DMS53 treated with DMSO at 0.1 percent for 48 hours (cell line): ENCODE measurements around the gene POC5.

ENCODE experiments used
- DNase-seq: peaks from one replicate; lab custom pipeline; 2025; ENCODE audit not compliant: unreplicated experiment; lab: John Stamatoyannopoulos, UW

The POC5 gene

DNA sequence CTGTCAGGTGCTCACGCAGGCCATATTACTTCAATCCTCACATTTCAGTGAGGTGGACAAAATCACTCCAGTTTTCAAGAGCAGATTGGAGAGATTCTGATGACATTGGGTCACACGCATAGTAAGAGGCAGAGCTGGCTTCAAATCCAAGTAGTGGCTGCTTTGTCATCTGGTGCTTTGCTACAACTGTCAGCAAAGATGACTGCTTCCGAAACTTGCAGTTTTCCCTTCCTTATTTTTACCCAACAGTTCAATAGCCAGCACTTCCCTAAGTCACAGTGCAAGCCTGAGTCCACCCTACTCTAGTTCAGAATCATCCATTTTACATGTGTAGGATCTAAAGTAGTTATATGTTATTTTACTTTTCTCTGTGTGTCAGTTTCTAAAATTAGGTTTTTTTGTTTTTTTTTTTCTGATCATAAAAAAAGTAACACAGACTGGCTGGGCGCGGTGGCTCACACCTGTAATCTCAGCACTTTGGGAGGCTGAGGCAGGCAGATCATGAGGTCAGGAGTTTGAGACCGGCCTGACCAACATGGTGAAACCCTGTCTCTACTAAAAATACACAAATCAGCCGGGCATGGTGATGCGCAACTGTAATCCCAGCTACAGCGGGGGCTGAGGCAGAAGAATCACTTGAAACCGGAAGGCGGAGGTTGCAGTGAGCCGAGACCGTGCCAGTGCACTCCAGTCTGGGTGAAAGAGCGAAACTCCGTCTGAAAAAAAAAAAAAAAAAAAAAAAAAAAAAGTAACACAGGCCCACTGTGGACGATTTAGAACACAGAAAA, 56.4 kb downstream of the POC5 start:
- DNase-seq = no peak

DNA sequence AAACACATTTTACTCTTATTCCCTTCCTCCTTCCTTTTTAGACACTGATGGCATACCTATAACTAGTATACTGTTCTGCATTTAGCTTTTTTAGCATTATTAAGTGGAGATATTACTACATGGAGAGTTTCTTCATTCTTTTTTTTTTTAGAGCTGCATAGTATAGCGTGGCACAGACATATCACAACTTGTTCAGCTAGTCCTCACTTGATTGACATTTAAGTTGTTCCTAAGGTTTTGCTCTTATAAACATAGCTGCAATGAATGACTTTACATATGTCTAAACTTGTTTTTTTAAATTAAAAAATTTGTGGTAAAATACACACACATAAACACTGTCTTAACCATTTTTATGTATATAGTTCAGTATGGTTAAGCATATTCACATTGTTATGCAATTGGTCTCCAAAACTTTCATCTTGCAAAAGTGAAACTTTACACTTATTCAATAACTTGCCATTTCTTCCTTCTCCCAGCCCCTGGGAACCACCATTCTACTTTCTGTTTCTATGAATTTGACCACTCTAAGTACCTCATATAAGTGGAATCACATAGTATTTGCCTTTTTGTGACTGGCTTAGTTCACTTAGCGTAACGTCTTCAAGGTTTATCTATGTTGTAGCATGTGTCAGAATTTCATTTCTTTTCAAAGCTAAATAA, 57.3 kb downstream of the POC5 start:
- no peak for DNase-seq

- DNase-seq = no peak
Observed at GRCh38 chr5:75656311-75657003, 60.8 kb downstream of the POC5 start.

GRCh38 chr5:75654693-75655295, 62.4 kb downstream of the POC5 start:
- DNase-seq = no peak

DNA sequence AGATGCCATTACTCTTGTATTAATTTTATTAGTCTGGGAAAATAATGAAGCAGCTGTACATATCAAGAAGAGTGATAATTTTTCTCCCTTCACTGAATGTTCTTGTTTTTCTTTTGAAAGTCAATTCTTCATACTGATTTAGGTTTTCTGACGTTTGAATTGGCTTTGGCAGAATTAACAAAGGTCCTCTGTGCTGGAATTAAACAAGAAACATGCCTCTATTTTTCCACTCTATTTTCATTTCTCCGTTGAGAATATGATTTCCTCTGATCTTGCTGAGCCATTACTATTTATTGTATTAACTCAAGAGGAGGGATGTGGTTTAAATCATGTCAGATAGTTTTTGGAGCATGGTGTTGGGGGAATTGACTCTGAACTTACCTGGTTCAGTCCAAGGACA, 63.7 kb downstream of the POC5 start:
- no peak for DNase-seq

- DNase-seq = no peak
Observed at GRCh38 chr5:75651575-75652238, 65.5 kb downstream of the POC5 start.

- no peak for DNase-seq
Observed at GRCh38 chr5:75648712-75649111, 68.5 kb downstream of the POC5 start.

GRCh38 chr5:75640826-75641225, 76.4 kb downstream of the POC5 start:
- DNase-seq = no peak

GRCh38 chr5:75640395-75640794, 76.8 kb downstream of the POC5 start:
- DNase-seq = no peak

DNA sequence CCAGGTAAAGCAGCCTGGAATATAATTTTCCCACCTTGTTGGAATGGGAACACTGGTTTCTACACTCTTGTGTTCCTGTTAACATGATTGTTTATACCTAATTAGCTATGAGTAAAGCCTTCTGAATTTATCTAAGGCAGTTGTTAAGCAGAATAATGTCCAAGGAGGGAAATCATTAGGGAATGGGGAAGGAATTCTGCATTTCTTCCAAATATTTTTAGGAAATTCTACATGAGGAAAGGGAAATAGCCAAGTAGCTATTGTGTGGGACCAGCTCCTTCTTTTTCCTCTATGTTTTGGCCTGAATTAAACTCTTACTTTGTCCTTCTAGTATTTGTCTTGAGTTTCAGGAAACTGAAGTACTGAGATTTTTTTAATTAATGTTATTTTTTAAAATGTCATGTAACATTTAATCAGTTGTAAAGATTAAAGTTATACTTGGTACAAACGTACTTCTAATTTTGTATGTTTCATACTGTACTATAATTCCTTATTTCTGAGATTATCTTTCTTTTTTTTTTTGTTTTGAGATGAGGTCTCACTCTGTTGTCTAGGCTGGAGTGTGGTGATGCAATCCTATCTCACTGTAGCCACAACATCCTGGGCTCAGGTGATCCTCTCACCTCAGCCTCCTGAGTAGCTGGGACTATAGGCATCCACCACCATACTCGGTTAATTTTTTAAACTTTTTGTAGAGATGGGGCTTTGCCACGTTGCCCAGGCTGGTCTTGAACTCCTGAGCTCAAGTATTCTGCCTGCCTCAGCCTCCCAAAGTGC, 77.5 kb downstream of the POC5 start:
- no peak for DNase-seq

DNA sequence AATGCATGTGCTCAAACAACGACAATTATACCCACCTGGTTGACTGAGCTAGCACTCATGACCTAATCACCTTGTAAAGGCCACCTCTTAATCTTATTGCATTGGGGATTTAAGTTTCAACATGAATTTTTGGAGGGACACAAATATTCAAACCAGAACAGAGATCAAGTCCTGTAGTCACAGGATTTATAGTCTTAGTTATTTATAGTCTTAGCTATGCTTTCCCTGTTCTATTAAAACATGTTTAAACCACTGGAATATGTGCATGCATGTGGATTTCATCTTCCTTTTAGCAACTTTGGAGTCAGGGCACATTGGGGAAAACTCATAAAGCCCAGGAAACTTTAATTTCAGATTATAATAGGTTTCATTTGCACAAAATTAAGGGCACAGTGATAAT, 79.3 kb downstream of the POC5 start:
- no peak for DNase-seq

DNA sequence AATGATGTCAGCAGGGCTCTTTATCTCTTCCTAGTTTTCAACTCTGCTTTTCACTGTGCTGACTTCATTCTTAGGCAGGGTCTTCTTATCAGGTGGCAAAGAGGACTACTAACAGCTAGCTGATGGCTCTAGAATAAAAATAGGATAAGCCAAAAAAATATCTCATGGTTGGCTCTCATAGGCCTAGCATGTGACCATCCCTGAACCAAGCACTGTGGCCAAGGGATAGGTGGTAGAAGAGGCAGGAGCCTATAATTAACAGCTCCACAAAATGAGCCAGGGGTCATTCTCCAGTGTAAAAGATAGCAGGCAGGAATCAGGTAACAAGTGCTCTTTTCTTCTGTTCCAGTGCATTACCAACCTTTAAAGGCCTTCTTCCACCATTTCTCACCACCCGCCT, 84.9 kb downstream of the POC5 start:
- no peak for DNase-seq

DNA sequence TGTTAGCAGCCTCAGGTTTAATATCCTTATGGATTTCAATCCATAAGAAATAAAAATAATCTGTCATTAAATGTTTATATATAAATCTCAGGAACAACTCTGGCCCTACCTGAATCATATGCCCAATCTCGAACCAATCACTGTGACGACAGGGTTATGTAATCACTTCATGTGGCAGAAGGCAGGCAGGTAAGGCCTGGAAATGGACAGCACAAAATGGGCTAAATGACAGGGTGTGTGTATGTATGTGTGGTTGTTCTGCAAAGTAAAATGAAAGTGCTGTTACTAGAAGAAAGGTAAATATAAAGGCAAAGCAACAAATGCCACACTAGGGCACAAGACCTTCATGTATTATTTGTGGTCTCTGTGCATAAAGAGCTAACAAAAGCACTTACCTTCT, 86.4 kb downstream of the POC5 start:
- DNase-seq = no peak

GRCh38 chr5:75627801-75628200, 89.4 kb downstream of the POC5 start:
- DNase-seq = no peak

GRCh38 chr5:75626959-75627358, 90.3 kb downstream of the POC5 start:
- no peak for DNase-seq
